ENCODE data around the gene KLHL40. TPM values are rescaled to one million over a fixed set of nuclear protein-coding genes. Genes with fewer than 3 reads are reported as not detected.

KLHL40 gene
- total RNA-seq, 1 experiment from 2014 or later = not detected

DNA sequence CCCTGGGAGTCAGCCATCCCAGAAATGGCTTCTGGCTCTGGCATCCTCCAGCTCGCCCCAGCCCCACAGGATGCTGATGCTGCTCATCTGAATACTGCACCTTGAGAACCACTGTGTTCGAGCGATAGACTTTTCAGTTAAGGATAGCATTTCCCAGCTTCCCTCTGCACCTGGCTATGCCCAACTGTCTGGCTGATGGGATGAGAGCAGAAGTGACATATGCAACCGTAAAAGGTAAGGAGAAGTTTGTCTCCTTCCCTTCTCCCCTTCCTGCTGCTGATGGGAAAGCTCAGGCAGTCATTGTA lies 27.0 kb downstream of the KLHL40 start:
- Mint-ChIP-seq H3K27ac (no peak overlapping the region), H3K4me1 (no peaks in the 10 kb centered on the region), H3K9me3 (no peaks in the 10 kb centered on the region; a peak in 1 of 5 replicates), H3K27me3 (ENCODE audit: low read depth) (peaks cover 5% of the 10 kb centered on the region), H3K36me3 (ENCODE audit: insufficient read depth in 1 of 3, low read depth in 3 of 3) (no peaks in the 10 kb centered on the region), H3K4me3 (no peak overlapping the region)
- Histone ChIP-seq H3K14ac (ENCODE audit: insufficient read depth, low read length) (no peak overlapping the region), H4K20me1 (ENCODE audit: control insufficient read depth, insufficient read depth, insufficient read length) (no peaks in the 10 kb centered on the region), H3K23me2 (ENCODE audit: insufficient read length, low read depth, low read length, poor library complexity, severe bottlenecking) (no peaks in the 10 kb centered on the region), H3K18ac (ENCODE audit: insufficient read length, low read depth, low read length) (no peak overlapping the region), H2BK20ac (ENCODE audit: low read depth, low read length, poor library complexity, severe bottlenecking) (no peak overlapping the region), H3K9ac (ENCODE audit: extremely low read depth, insufficient read length, low read length) (no peak overlapping the region), H3K4me1 (ENCODE audit: insufficient read depth, low read length) (no peaks in the 10 kb centered on the region), H4K91ac (ENCODE audit: insufficient read length, low read depth, low read length) (no peak overlapping the region), H2BK5ac (ENCODE audit: insufficient read length, low read length) (no peak overlapping the region), H3K56ac (ENCODE audit: insufficient read length, low read depth, low read length) (no peak overlapping the region), H3T11ph (ENCODE audit: low read length) (no peak overlapping the region), H2BK120ac (ENCODE audit: low read depth, low read length, poor library complexity, severe bottlenecking) (no peak overlapping the region), H3K23ac (ENCODE audit: insufficient read length, low read depth, low read length) (no peak overlapping the region), H3K4ac (ENCODE audit: low read depth, low read length) (no peak overlapping the region), H3K79me2 (ENCODE audit: insufficient read depth, low read length) (no peaks in the 10 kb centered on the region), H2AFZ (ENCODE audit: low read length) (no peak overlapping the region), H4K8ac (replicated peaks; ENCODE audit: insufficient read length, low read depth, low read length) (no peak overlapping the region), H3K79me1 (ENCODE audit: insufficient read depth, low read depth, low read length, poor library complexity, severe bottlenecking) (no peaks in the 10 kb centered on the region), H3K4me2 (ENCODE audit: insufficient read depth, insufficient read length, low read length) (no peak overlapping the region), H3K27ac (ENCODE audit: insufficient read length, low read depth, low read length) (no peak overlapping the region), H2BK12ac (ENCODE audit: insufficient read length, low read depth, low read length) (no peak overlapping the region), H4K5ac (ENCODE audit: insufficient read length, low read depth, low read length) (no peak overlapping the region), H2BK15ac (ENCODE audit: low read depth, low read length) (no peak overlapping the region), H2AK5ac (ENCODE audit: insufficient read length, low read length) (no peak overlapping the region), H3K27me3 (ENCODE audit: insufficient read depth, low read length) (no peaks in the 10 kb centered on the region), H3K9me3 (ENCODE audit: control insufficient read depth, low read depth, low read length) (no peaks in the 10 kb centered on the region)
- no CpG with 5 or more reads among the region's 4 CpGs for WGBS (ENCODE audit: extremely low coverage, insufficient read length, low lambda C conversion rate)
- no peak for DNase-seq
- TF ChIP-seq, protein P1, sequence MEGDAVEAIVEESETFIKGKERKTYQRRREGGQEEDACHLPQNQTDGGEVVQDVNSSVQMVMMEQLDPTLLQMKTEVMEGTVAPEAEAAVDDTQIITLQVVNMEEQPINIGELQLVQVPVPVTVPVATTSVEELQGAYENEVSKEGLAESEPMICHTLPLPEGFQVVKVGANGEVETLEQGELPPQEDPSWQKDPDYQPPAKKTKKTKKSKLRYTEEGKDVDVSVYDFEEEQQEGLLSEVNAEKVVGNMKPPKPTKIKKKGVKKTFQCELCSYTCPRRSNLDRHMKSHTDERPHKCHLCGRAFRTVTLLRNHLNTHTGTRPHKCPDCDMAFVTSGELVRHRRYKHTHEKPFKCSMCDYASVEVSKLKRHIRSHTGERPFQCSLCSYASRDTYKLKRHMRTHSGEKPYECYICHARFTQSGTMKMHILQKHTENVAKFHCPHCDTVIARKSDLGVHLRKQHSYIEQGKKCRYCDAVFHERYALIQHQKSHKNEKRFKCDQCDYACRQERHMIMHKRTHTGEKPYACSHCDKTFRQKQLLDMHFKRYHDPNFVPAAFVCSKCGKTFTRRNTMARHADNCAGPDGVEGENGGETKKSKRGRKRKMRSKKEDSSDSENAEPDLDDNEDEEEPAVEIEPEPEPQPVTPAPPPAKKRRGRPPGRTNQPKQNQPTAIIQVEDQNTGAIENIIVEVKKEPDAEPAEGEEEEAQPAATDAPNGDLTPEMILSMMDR (conservative IDR thresholded peaks at IDR 0.05) = no peak

All from H9 (cell line).